Measurements from ENCODE around the gene ST6GALNAC6.
A peak's percentile ranks its signal among the peaks of the same experiment; 100 is the strongest.

The ST6GALNAC6 gene

GRCh38 chr9:127941062-127941960 lies 41.9 kb upstream of the ST6GALNAC6 start:
- Mint-ChIP-seq H3K27me3 (ENCODE audit: low read depth, poor library complexity) (no peaks in the 10 kb centered on the region), H3K9me3 (no peaks in the 10 kb centered on the region), H3K36me3 (ENCODE audit: low read depth) (peaks cover 10% of the 10 kb centered on the region), H3K27ac (no peak overlapping the region), H3K4me1 (peaks cover 39% of the 10 kb centered on the region), H3K4me3 (no peak overlapping the region)
- DNase-seq = no peak
- TF ChIP-seq, protein P1, sequence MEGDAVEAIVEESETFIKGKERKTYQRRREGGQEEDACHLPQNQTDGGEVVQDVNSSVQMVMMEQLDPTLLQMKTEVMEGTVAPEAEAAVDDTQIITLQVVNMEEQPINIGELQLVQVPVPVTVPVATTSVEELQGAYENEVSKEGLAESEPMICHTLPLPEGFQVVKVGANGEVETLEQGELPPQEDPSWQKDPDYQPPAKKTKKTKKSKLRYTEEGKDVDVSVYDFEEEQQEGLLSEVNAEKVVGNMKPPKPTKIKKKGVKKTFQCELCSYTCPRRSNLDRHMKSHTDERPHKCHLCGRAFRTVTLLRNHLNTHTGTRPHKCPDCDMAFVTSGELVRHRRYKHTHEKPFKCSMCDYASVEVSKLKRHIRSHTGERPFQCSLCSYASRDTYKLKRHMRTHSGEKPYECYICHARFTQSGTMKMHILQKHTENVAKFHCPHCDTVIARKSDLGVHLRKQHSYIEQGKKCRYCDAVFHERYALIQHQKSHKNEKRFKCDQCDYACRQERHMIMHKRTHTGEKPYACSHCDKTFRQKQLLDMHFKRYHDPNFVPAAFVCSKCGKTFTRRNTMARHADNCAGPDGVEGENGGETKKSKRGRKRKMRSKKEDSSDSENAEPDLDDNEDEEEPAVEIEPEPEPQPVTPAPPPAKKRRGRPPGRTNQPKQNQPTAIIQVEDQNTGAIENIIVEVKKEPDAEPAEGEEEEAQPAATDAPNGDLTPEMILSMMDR (IDR thresholded peaks at IDR 0.05) = no peak

- DNase-seq = no peak
- Mint-ChIP-seq H3K36me3 (ENCODE audit: low read depth) (peaks cover 10% of the 10 kb centered on the region), H3K9me3 (no peaks in the 10 kb centered on the region), H3K27me3 (ENCODE audit: low read depth, poor library complexity) (no peaks in the 10 kb centered on the region), H3K4me3 (no peak overlapping the region), H3K27ac (no peak overlapping the region), H3K4me1 (peaks cover 46% of the 10 kb centered on the region)
- TF ChIP-seq, protein P1 (IDR thresholded peaks at IDR 0.05) = no peak
These were observed 41.2 kb upstream of the ST6GALNAC6 start for GRCh38 chr9:127940593-127940992.

GRCh38 chr9:127938298-127938690 lies 38.9 kb upstream of the ST6GALNAC6 start:
- TF ChIP-seq, protein P1 (IDR thresholded peaks at IDR 0.05) = no peak
- H3K27ac Mint-ChIP-seq = peak overlapping the region; percentile 57
- no peak for DNase-seq

DNA sequence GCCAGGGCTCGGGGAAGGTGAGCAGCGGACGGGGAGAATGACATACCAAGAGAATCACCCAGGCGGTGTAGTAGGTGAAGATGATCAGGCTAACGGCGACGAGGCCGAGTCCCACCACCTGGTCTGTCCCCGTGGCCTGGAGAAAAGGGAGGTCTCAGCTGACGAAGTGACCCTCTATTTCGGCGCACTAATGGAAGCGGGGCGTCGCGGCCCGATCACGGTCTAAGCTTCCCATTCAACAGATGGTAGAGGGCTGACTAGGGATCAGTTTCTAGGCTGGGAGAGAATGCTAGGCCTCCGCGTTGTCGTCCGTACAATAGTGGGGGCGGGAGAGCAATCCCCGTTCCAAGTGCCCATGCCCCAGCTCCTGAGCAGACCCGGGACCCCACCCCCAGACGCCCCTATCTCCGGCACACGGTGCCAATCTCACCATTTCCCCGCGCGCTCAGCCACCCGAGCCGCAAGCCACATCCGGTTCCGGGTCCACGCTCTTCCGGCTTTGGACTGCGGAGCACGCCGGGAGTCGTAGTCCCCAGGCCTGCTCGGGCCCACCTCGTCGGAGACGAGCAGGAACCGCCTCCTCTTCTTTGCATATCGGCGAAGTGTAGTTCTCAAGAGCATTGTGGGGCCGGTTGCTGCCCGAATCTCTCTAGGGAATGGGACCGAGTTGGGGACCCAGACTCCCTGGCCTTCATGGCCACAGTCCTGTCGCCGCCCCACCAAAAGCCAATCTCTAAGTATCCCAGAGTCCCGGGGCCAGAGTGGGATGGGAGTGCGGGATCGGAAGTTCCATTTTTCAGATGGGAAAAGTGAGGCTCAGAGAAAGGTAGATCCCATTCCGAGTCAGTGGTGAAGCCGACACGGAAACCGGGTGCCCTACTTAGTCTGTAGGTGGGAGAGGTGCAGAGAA lies 38.2 kb upstream of the ST6GALNAC6 start, which contains the start of gene DPM2:
DPM2 (minus strand) TSS at position 467 of the 910 bp plus-strand sequence; CDS start at position 433, 34 bp downstream.
- Mint-ChIP-seq H3K36me3 (ENCODE audit: low read depth) (peaks cover 5% of the 10 kb centered on the region), H3K4me3 (peak within 1 kb of the TSS; percentile 93), H3K27me3 (ENCODE audit: low read depth, poor library complexity) (no peaks in the 10 kb centered on the region), H3K9me3 (no peaks in the 10 kb centered on the region), H3K4me1 (peaks cover 43% of the 10 kb centered on the region), H3K27ac (peak within 1 kb of the TSS; percentile 57)
- DNase-seq = peak; percentile 74
- TF ChIP-seq, protein P1 (IDR thresholded peaks at IDR 0.05) = no peak

More at GRCh38 chr9:127938298-127938690, 38.9 kb upstream of the ST6GALNAC6 start:
- H3K9me3 Mint-ChIP-seq = no peaks in the 10 kb centered on the region
- H3K36me3 Mint-ChIP-seq (ENCODE audit: low read depth) = peaks cover 10% of the 10 kb centered on the region
- H3K27me3 Mint-ChIP-seq (ENCODE audit: low read depth, poor library complexity) = no peaks in the 10 kb centered on the region
- H3K4me3 Mint-ChIP-seq = peak overlapping the region; percentile 67
- H3K4me1 Mint-ChIP-seq = peaks cover 48% of the 10 kb centered on the region

GRCh38 chr9:127937056-127937387 lies 37.6 kb upstream of the ST6GALNAC6 start:
- no peaks in the 10 kb centered on the region for H3K27me3 Mint-ChIP-seq (ENCODE audit: low read depth, poor library complexity)
- no peak for DNase-seq
- TF ChIP-seq, protein P1 (IDR thresholded peaks at IDR 0.05) = no peak
- H3K36me3 Mint-ChIP-seq (ENCODE audit: low read depth) = peaks cover 4% of the 10 kb centered on the region
- H3K4me1 Mint-ChIP-seq = peaks cover 37% of the 10 kb centered on the region
- peak overlapping the region; percentile 93 for H3K4me3 Mint-ChIP-seq
- H3K27ac Mint-ChIP-seq = peak overlapping the region; percentile 22
- no peaks in the 10 kb centered on the region for H3K9me3 Mint-ChIP-seq
